Fibroblast of lung (primary cell): ENCODE measurements around the gene ZER1.

Source experiments
- EZH2 ChIP-seq: IDR thresholded peaks from 2 replicates; pipeline ENCODE4 v1.5.1; 2012; ENCODE audit warnings: low read length, control low read depth, mild to moderate bottlenecking; ENCODE audit errors: missing control alignments
- TF ChIP-seq, protein P1 (sequence below), 2 donors: IDR thresholded peaks in 1 of 2; conservative IDR thresholded peaks in 1 of 2; 1 replicate in 1 of 2; 2 replicates in 1 of 2; pipeline ENCODE4 v1.5.1; 2011 to 2012; ENCODE audit warnings: low read length in 2 of 2, control low read depth in 1 of 2, inconsistent platforms in 1 of 2, low read depth in 1 of 2, mild to moderate bottlenecking in 1 of 2

DNA sequence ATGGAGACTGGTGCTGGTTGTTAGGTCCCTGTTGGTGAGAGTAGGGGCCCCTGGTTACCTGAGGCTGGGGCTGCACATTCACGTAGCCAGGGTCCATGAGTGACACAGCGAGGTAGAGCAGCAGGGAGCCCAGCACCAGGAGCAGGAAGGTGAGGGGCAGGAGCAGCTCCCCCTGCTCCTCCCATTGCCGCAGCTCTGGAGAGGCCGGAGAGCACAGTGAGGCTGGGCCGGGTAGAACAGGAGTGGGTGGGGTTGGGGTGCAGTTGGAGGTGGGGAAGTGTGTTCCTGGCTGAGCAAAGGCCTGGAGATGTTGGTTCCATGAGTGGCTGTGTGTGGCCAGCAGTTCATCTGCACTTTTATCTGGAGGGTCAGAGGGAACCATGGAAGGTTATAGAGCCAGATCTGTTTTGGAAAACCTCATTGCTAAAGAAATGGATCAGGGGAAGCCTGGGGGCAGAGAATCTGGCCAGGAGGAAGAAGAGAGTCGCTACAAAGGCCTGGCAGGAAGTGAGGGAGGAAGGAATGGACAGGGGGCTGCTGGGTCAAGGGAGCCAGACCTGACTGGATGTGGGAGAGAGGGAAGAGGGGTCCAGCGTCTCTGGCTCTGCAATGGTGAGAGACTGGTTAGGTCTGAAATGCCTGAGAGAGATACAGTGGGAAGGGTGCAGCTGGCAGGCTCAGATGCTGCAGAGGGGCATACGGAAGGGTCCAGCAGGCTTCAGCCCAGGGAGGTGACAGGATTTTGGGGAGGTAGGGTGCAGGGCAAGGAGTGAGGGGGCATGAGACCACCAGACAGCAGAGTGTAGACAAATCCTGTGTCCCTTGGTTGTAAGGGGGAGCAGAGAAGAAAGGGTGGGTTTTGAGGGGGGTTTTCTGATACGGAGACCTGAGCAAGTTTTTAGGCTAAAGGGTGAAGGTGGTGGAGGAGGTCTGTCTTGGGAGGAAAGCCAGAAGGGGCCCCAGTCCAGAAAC is 49.1 kb downstream of the ZER1 start:
- no peak for TF ChIP-seq EZH2
- TF ChIP-seq, protein P1, sequence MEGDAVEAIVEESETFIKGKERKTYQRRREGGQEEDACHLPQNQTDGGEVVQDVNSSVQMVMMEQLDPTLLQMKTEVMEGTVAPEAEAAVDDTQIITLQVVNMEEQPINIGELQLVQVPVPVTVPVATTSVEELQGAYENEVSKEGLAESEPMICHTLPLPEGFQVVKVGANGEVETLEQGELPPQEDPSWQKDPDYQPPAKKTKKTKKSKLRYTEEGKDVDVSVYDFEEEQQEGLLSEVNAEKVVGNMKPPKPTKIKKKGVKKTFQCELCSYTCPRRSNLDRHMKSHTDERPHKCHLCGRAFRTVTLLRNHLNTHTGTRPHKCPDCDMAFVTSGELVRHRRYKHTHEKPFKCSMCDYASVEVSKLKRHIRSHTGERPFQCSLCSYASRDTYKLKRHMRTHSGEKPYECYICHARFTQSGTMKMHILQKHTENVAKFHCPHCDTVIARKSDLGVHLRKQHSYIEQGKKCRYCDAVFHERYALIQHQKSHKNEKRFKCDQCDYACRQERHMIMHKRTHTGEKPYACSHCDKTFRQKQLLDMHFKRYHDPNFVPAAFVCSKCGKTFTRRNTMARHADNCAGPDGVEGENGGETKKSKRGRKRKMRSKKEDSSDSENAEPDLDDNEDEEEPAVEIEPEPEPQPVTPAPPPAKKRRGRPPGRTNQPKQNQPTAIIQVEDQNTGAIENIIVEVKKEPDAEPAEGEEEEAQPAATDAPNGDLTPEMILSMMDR (conservative IDR thresholded peaks at IDR 0.05 in 1 of 2, IDR thresholded peaks at IDR 0.05 in 1 of 2; ENCODE audit: low read depth in 1 of 2, low read length in 2 of 2) = no peak
